HG03439 (cell line): ENCODE results near the gene SELENOF.
"Not testable (repeated sequence)": the region's sequence is repeated elsewhere in the genome, so short reads cannot be mapped to it uniquely, and the experiment has no call there.

Experiments used
- ATAC-seq: cut with Tn5 transposase; IDR thresholded peaks from one replicate; pipeline ENCODE4 v1.9.1; 2021; ENCODE audit warnings: mild to moderate bottlenecking, moderate library complexity; ENCODE audit not compliant: unreplicated experiment

SELENOF gene

GRCh38 chr1:86821956-86822355 lies 92.0 kb downstream of the SELENOF start:
- no peak for ATAC-seq

GRCh38 chr1:86819970-86820369 lies 94.0 kb downstream of the SELENOF start:
- not testable (repeated sequence) for ATAC-seq

GRCh38 chr1:86817246-86817826 lies 96.6 kb downstream of the SELENOF start:
- not testable (repeated sequence) for ATAC-seq

GRCh38 chr1:86814118-86814517 lies 99.8 kb downstream of the SELENOF start:
- not testable (repeated sequence) for ATAC-seq
